H1 (cell line): Measurements from ENCODE around the gene ADM. TPM values are rescaled to one million over a fixed set of nuclear protein-coding genes. Genes with fewer than 3 reads are reported as not detected.

ENCODE experiments used
- CEBPB ChIP-seq: IDR thresholded peaks from 2 replicates; pipeline ENCODE4 v1.6.1; 2012; ENCODE audit warnings: low read depth, low read length
- EP300 ChIP-seq, 2 experiments: IDR thresholded peaks; 1 replicate in 1 of 2; 2 replicates in 1 of 2; pipeline ENCODE4 v1.6.1; 2011 to 2012; ENCODE audit warnings: low read depth in 2 of 2, low read length in 2 of 2, mild to moderate bottlenecking in 2 of 2, borderline replicate concordance in 1 of 2, inconsistent platforms in 1 of 2, moderate library complexity in 1 of 2
- polyA plus RNA-seq, 7 experiments: library from polyadenylated mRNA; depleted of rRNA in 3 of 7; stranded (reverse) in 5 of 7; unstranded in 2 of 7; fragments of >200 nt in 5 of 7; fragments of 200-250 nt in 2 of 7; gene quantifications; 1 replicate in 5 of 7; 2 replicates in 1 of 7; 4 replicates in 1 of 7; pipeline versions ENCODE4 v1.2.1 to v1.2.3, GENCODE V29; 2011 to 2013; ENCODE audit warnings: missing spikeins in 2 of 7, mixed read lengths in 2 of 7
- total RNA-seq: library from RNA; stranded (reverse); fragmentation: NEBNext Ultra II Directional; extraction: Animal tissue kit (Norgen Biotek cat#: 25700); gene quantifications from 2 replicates; pipeline ENCODE4 v1.2.1, GENCODE V29; 2021
- TF ChIP-seq, protein P1 (sequence below): IDR thresholded peaks from 2 replicates; pipeline ENCODE4 v1.6.1; 2012; ENCODE audit warnings: inconsistent platforms

The ADM gene
- total and polyA plus RNA-seq, 2 of the 8 experiments (the other 6 are each of a cell fraction or from before 2014, with no cell fraction given): 94.1 to 95.6 TPM

DNA sequence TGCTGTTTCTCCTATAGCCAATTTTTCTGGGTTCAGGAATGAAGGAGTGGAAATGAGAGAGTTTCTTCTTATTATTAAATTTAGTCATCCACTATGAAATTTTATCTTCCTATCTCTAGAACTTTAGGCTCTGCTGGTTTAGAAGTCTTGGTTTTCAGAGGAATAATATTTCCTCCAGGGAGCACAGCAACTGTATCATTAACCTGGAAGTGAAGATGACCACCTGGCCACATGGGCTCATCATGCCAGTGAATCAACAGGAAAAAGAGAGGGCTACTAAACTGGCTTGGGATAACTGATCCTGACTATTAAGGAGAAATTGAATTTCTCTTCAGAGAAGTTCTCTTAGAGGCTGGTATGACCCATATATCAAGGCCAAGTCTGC, 44.4 kb downstream of the ADM start (continued):
- TF ChIP-seq, protein P1, sequence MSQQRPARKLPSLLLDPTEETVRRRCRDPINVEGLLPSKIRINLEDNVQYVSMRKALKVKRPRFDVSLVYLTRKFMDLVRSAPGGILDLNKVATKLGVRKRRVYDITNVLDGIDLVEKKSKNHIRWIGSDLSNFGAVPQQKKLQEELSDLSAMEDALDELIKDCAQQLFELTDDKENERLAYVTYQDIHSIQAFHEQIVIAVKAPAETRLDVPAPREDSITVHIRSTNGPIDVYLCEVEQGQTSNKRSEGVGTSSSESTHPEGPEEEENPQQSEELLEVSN: no peak
- TF ChIP-seq CEBPB (no peak), EP300 (IDR thresholded peaks at IDR 0.05; ENCODE audit: borderline replicate concordance in 1 of 2, low read depth in 2 of 2, low read length in 2 of 2) (no peak)
